ENCODE results near the gene VAC14.

DNA sequence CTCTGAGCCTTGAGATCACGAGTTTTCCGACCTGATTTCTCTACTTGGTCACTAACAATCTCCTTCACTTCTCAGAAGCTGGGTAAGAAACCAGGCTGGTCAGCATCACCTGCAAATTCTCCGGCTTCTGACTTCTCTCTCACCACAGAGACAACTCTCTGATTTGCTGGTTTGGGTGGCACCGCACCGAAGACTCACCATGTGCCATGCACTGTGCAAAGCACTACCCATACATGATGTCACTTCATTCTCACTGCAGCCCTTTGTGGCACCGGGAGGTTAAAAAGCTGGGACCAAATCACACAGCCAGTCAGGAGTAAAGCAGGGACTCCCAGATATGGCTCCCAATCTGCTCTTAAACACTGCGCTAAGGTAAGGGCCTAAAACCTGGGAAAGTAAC is 647 bp downstream of the VAC14 start:
- TF ChIP-seq, protein P1, sequence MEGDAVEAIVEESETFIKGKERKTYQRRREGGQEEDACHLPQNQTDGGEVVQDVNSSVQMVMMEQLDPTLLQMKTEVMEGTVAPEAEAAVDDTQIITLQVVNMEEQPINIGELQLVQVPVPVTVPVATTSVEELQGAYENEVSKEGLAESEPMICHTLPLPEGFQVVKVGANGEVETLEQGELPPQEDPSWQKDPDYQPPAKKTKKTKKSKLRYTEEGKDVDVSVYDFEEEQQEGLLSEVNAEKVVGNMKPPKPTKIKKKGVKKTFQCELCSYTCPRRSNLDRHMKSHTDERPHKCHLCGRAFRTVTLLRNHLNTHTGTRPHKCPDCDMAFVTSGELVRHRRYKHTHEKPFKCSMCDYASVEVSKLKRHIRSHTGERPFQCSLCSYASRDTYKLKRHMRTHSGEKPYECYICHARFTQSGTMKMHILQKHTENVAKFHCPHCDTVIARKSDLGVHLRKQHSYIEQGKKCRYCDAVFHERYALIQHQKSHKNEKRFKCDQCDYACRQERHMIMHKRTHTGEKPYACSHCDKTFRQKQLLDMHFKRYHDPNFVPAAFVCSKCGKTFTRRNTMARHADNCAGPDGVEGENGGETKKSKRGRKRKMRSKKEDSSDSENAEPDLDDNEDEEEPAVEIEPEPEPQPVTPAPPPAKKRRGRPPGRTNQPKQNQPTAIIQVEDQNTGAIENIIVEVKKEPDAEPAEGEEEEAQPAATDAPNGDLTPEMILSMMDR (IDR thresholded peaks at IDR 0.05), result no peak
- TF ChIP-seq POLR2A (IDR thresholded peaks at IDR 0.05), result no peak
